ENCODE results near the gene ZWILCH. TPM values are rescaled to one million over a fixed set of nuclear protein-coding genes. Genes with fewer than 3 reads are reported as not detected.

Gene ZWILCH
- total and polyA plus RNA-seq, 2 experiments from 2014 or later = 51.0 to 64.1 TPM

DNA sequence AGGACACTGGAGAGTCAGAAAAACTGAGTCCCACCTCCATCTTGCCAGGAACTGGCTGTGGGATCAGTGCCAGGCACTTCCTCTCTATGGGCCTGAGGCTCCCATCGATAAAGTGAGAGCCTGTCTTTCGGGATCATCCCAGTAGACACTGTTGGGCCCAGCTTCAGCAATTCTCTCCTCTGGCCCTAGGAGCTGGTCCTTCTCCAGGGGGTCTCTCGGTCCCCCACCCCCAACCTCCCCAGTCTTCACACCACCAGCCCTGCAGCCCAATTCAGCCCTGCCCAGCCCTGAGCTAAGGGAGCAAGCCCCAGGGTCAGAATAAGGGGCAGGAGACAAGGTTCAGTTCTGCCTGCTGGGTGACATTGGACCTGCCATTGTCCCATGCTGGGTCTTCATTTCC is 65.2 kb downstream of the ZWILCH start:
- Histone ChIP-seq H3K27me3 (ENCODE audit: insufficient read depth) (no peaks in the 10 kb centered on the region), H3K4me3 (no peak overlapping the region), H2AFZ (no peak overlapping the region), H3K4me2 (no peak overlapping the region), H3K36me3 (ENCODE audit: insufficient read depth) (no peaks in the 10 kb centered on the region), H3F3A (replicated peaks; ENCODE audit: low read depth) (0 out of 2 replicates have a peak, but pooled peaks cover 6% of the 10 kb centered on the region), H3K79me2 (replicated peaks; ENCODE audit: insufficient read depth) (no peaks in the 10 kb centered on the region), H3K9me2 (ENCODE audit: insufficient read depth) (no peaks in the 10 kb centered on the region), H3K27ac (ENCODE audit: low read depth) (no peak overlapping the region), H3K4me1 (ENCODE audit: insufficient read depth) (peaks cover 13% of the 10 kb centered on the region), H4K20me1 (replicated peaks; ENCODE audit: insufficient read depth) (no peaks in the 10 kb centered on the region)
- Mint-ChIP-seq H3K4me1 (peaks cover 17% of the 10 kb centered on the region), H3K36me3 (ENCODE audit: low read depth) (no peaks in the 10 kb centered on the region; the same call in 2 of the 3 replicates), H3K9me3 (no peaks in the 10 kb centered on the region), H3K27me3 (ENCODE audit: insufficient read depth, low read depth, poor library complexity) (peaks cover 10% of the 10 kb centered on the region), H3K4me3 (no peak overlapping the region), H3K27ac (no peak overlapping the region)
- DNase-seq (ENCODE audit: low spot score) (no peak), ATAC-seq (no peak)
- TF ChIP-seq ZNF114 (CRISPR knock-in tag; IDR thresholded peaks at IDR 0.05) = no peak
- no peak for TF ChIP-seq ETS1 (IDR thresholded peaks at IDR 0.05)
- TF ChIP-seq, protein P1, sequence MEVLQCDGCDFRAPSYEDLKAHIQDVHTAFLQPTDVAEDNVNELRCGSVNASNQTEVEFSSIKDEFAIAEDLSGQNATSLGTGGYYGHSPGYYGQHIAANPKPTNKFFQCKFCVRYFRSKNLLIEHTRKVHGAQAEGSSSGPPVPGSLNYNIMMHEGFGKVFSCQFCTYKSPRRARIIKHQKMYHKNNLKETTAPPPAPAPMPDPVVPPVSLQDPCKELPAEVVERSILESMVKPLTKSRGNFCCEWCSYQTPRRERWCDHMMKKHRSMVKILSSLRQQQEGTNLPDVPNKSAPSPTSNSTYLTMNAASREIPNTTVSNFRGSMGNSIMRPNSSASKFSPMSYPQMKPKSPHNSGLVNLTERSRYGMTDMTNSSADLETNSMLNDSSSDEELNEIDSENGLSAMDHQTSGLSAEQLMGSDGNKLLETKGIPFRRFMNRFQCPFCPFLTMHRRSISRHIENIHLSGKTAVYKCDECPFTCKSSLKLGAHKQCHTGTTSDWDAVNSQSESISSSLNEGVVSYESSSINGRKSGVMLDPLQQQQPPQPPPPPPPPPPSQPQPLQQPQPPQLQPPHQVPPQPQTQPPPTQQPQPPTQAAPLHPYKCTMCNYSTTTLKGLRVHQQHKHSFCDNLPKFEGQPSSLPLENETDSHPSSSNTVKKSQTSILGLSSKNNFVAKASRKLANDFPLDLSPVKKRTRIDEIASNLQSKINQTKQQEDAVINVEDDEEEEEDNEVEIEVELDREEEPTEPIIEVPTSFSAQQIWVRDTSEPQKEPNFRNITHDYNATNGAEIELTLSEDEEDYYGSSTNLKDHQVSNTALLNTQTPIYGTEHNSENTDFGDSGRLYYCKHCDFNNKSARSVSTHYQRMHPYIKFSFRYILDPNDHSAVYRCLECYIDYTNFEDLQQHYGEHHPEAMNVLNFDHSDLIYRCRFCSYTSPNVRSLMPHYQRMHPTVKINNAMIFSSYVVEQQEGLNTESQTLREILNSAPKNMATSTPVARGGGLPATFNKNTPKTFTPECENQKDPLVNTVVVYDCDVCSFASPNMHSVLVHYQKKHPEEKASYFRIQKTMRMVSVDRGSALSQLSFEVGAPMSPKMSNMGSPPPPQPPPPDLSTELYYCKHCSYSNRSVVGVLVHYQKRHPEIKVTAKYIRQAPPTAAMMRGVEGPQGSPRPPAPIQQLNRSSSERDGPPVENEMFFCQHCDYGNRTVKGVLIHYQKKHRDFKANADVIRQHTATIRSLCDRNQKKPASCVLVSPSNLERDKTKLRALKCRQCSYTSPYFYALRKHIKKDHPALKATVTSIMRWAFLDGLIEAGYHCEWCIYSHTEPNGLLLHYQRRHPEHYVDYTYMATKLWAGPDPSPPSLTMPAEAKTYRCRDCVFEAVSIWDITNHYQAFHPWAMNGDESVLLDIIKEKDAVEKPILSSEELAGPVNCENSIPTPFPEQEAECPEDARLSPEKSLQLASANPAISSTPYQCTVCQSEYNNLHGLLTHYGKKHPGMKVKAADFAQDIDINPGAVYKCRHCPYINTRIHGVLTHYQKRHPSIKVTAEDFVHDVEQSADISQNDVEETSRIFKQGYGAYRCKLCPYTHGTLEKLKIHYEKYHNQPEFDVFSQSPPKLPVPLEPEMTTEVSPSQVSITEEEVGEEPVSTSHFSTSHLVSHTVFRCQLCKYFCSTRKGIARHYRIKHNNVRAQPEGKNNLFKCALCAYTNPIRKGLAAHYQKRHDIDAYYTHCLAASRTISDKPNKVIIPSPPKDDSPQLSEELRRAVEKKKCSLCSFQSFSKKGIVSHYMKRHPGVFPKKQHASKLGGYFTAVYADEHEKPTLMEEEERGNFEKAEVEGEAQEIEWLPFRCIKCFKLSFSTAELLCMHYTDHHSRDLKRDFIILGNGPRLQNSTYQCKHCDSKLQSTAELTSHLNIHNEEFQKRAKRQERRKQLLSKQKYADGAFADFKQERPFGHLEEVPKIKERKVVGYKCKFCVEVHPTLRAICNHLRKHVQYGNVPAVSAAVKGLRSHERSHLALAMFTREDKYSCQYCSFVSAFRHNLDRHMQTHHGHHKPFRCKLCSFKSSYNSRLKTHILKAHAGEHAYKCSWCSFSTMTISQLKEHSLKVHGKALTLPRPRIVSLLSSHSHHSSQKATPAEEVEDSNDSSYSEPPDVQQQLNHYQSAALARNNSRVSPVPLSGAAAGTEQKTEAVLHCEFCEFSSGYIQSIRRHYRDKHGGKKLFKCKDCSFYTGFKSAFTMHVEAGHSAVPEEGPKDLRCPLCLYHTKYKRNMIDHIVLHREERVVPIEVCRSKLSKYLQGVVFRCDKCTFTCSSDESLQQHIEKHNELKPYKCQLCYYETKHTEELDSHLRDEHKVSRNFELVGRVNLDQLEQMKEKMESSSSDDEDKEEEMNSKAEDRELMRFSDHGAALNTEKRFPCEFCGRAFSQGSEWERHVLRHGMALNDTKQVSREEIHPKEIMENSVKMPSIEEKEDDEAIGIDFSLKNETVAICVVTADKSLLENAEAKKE (CRISPR knock-in tag; IDR thresholded peaks at IDR 0.05) = no peak
- no peak for TF ChIP-seq ZNF331 (CRISPR knock-in tag; IDR thresholded peaks at IDR 0.05; ENCODE audit: low read depth)
- no peak for TF ChIP-seq POLR2AphosphoS5 (IDR thresholded peaks at IDR 0.05; ENCODE audit: low read depth)
- TF ChIP-seq EZH2phosphoT487 (IDR thresholded peaks at IDR 0.05; ENCODE audit: unreplicated experiment) = no peak
- TF ChIP-seq CTCF (conservative IDR thresholded peaks at IDR 0.05; ENCODE audit: low read depth in 2 of 2) = no peak

Data from GM23338 (cell line).